Amygdala (tissue), 56 donors: ENCODE results near the gene SAMD3.
"Not testable (repeated sequence)": the region's sequence is repeated elsewhere in the genome, so short reads cannot be mapped to it uniquely, and the experiment has no call there.

Source experiments
- DNase-seq, 56 donors: peaks; one replicate each; lab custom pipeline; 2025; lab: John Stamatoyannopoulos, UW

Gene SAMD3

DNA sequence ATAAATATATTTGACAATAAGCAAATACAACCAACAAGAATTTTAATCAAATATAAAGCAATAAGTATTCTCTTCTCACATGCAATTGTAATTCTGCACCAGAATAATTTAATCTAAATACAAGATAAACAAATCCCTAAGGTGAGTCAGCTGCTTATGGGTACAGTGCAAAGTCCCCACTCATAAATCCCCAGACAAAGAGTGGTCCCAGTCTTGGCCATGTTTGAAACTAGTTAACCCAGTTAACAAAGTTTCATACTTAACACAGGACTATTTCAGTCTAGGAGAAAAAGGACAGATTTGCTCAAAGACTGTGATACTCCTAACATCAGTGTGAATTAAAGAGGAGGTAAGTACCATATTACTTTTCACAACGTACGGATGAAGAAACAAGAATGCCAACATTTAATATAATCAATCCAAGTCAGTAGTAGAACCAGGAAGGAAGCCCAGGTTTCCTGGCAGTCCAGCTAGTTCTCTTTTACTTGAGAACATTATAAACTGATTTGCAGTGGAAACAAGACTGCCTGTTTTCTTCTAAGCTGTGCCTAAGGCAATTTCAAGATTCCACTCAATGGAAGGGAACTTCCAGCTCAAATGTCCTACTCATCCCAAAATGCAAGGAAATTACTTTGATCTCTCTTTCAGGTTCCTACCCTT is 10.4 kb downstream of the SAMD3 start:
- DNase-seq = no peak

DNA sequence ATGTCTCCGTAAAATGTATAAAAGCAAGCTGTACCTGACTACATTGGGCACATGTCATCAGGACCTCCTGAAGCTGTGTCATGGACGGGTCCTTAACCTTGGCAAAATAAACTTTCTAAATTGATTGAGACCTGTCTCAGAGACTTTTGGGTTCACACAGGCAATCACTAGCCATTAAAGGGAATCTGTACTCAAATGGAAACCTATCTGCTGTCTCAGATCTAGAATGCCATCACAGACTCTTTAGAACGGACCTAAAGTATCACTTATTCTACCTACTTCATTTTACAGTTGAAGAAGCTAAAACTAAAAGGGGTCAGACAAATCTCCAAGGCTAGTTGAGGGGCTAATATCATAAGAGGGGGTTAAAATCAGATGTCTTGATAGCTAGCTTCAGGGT is 11.1 kb downstream of the SAMD3 start:
- no peak for DNase-seq

GRCh38 chr6:130207979-130208649 is 14.6 kb downstream of the SAMD3 start:
- no peak for DNase-seq

DNA sequence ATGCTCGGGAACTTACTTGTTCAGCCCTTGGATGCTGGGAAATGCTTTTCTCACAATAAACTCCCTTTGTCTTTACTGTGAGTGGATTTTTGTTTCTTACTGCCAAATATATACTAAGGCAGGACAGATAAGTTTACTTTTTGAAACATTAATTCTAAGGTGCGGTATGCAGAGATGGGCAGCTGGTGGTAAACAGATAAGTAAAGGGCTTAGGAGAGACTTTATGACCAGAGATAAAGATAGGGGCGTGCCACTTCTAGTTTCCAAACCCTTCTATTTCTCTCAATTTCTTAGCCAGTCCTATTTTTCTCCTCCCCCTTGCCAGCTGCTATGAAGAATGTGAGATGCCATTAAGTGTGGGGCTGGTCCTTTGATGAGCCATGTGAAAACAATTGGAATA is 16.3 kb downstream of the SAMD3 start:
- no peak for DNase-seq

DNA sequence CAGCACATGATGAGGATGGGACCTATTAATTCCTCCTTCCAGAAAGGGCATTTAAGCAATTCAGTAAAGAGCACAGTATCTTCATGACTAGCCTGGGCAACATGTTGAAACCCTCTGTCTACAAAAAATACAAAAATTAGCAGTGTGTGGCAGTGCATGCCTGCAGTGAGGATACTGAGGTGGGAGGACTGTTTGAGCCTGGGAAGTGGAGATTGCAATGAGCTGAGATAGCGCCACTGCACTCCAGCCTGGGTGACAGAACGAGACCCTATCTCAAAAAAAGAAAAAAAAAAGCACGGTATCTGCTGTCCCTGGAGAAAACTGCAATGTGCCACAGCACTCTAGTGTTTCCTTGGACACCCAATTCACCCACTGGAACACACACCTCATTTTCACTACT is 18.4 kb downstream of the SAMD3 start:
- no peak for DNase-seq

DNA sequence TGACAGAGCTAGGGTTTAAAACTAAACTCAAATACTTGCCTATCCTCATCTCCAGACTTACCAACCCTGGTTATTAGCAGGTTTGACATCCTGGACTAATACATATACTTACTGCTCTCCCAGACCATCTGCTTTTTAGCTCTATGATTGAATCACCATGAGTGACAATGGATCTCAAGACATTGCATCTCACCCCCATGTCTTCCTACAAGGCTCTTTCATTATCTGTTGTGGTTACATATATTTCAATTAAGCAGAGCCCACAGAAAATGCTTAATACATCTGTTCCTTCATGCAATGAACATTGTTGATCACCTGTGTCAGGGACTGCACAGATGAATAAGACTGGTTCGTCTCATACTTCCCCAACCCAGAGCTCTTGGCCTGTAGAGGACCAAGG is 19.4 kb downstream of the SAMD3 start:
- DNase-seq = no peak

GRCh38 chr6:130202782-130203181 is 20.0 kb downstream of the SAMD3 start:
- no peak for DNase-seq

DNA sequence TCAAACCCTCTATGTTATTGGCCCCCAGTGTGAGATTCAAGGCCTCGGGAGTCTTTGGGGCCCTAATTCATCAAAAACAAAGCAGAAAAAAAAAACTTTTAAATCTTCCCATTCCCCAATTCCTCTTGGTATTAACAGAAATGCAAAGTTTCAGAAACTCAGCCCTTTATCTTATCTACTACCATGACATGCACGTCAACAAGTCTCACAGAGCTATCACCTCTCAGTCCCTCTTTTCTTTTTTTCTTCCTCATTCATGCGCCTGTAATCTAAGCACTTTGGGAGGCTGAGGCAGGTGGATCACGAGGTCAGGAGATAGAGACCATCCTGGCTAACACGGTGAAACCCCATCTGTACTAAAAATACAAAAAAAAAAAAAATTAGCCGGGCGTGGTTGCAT is 22.7 kb downstream of the SAMD3 start:
- no peak for DNase-seq

- no peak for DNase-seq
Measured at GRCh38 chr6:130198483-130199035, 24.2 kb downstream of the SAMD3 start.

GRCh38 chr6:130197816-130198482 is 24.8 kb downstream of the SAMD3 start:
- not testable (repeated sequence) for DNase-seq

GRCh38 chr6:130194434-130194833 is 28.3 kb downstream of the SAMD3 start:
- not testable (repeated sequence) for DNase-seq

GRCh38 chr6:130190701-130191690 is 31.8 kb downstream of the SAMD3 start:
- no peak for DNase-seq

DNA sequence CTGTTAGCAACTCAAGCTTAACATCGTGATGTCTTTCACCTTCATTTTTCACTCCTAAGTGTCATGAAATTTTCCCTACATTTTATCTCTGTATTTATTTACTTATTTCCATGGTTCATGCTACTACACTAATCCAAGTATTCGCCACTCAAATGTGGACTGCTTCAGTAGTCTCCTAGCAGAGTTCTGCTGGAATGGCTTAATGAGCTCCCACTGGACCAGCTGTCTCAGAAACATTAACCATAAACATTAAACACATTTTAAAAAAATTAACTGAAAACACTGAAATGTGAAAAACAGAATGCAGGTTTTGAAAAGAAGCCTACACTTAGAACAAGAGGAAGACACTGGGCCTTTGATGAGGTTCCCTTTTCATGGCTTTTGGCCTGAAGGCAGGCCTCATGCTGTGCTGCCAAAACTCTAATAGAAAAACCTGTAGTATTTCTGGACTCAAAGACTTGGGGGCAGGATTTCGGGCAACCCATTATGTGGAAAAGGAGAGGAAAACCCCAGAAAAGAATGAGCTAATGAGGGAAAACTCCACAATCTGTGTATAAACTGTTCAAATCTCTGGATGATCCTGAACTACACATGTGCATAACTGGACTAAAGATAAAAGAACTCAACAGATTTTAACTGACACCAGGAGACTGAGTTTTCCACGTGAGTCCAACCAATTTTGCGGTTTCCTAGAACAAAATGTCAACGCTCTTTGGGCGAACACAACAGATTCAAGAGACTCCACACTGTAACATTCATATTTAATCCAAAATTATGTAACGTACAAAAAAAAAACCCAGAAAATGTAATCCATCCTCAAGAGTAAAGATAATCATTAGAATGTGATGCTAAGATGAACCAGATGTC is 33.0 kb downstream of the SAMD3 start:
- DNase-seq = no peak

GRCh38 chr6:130188207-130188899 is 34.4 kb downstream of the SAMD3 start:
- DNase-seq = no peak

DNA sequence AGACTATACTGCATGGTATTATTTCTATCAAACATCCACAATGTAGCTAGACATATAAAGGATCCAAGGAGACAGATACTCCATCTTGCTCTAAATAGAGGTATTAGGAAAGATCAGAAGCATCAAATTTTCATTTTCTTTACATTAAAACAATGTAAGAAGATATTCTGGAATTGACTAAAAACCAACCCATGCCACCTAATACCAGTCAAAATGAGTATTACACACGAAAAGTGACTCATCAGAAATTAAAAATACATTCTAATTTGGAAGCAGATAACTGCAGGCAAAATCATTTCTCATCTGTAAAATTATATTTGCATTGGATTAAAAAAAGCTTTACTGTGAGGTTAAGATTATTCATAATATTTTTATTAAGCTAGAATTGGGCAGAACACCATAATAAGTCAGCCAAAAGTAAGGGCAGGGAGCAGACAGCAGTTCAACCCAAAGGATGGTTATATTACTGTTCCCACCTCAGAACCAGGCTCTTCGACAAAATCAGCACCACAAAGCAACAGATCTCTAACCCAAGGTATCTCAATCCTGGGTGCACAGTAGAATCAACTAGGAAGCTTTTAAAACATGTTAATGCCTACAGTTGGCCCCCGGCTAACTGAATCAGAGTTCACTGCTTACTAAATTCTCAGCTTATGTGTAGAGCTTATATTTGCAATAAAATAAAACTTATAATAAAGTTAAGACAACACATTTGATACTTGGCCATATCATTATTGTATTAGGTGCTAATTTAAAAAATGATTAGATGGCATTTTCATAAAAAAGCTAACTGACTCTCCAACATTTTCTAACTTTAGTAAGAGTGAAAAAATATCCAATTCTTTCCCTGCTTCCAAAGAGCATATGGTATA is 35.2 kb downstream of the SAMD3 start:
- DNase-seq = no peak

DNA sequence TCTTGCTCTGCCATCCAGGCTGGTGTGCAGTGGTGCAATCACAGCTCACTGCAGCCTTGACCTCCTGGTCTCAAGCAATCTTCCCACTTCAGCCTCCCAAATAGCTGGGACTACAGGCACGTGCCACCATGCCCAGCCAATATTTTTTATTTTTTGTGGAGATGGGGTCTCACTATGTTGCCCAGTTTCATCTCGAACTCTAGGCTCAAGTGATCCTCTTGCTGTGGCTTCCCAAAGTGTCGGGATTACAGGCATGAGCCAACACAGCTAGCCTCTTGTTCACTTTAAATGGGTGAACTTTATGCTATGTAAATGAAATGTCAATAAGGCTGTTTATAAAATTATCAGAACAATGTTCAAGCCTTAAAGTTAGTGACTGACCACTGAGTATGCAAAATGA is 37.1 kb downstream of the SAMD3 start:
- DNase-seq = no peak

DNA sequence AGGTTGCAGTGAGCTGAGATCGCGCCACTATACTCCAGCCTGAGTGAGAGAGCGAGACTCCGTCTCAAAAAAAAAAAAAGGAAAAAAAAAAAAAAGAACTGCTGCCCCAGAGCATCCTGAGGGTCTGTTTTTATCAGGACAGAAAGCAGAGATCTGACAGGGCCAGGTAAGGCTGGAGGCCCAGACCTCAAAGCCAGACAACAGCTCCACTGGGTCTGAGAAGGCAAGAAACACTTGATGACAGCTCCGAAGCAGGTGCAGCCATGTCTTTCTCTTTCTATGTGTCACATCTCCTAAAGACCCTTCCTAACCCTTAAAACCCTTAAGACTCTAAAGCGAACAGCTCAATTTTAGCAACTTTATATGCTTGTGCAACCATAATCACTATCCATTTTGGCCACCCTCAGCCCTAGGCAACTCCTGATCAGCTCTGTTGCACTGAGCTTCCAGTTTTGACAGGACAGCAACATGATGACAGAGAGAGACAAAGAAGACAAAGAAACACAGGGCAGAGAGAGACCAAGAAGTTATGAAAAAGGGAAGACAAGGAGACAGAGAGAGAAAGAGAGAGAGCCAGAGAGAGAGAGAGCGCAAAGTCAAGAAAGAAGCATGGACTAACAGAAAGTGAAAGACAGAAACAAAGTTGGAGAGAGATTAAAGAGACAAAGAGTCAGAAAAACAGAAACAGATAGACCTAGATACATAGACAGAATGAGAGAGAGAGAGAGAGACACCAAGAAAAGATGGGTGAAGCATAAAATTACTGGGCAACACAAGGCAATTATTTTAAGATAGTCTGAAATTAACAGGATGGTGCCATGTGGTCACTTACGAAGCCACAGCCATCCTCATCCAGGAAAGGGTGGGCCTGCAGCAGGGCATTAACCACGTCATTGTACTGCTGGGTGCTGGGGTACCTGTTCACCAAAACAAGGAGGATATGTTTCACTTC is 39.2 kb downstream of the SAMD3 start:
- no peak for DNase-seq
